ENCODE results near the gene MICU1.

DNA sequence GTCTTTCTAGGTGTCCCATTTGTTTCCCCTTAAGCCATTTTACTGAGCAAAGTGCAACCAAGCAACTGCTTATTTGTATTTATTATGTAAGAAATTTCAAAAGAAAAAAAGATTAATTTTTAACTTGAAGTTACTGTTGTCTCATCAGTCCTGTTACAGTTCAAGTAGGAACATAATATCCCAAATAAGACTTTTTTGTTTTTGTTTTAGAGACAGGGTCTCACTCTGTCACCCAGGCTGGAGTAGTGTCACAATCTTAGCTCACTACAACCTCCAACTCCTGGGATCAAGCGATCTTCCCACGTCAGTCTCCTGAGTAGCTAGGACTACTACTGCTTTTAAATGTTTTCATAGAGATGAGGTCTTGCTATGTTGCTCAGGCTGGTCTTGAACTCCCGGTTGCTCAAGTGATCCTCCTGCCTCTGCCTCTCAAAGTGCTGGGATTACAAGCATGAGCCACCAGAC lies 101.9 kb downstream of the MICU1 start:
- no peak for TF ChIP-seq BHLHE40 (IDR thresholded peaks at IDR 0.05; ENCODE audit: low read length)
- TF ChIP-seq KDM6A (CRISPR knock-in tag; IDR thresholded peaks at IDR 0.05; ENCODE audit: low read depth) = peak; percentile 41; the same call in 1 of the 2 replicates
- TF ChIP-seq IRF1 (CRISPR knock-in tag; IDR thresholded peaks at IDR 0.05; ENCODE audit: low read depth) = no peak
- no peak for TF ChIP-seq FOXC1 (CRISPR knock-in tag; IDR thresholded peaks at IDR 0.05; ENCODE audit: borderline replicate concordance)
- TF ChIP-seq ELF4 (CRISPR knock-in tag; IDR thresholded peaks at IDR 0.05; ENCODE audit: borderline replicate concordance) = no peak
- TF ChIP-seq, protein P1, sequence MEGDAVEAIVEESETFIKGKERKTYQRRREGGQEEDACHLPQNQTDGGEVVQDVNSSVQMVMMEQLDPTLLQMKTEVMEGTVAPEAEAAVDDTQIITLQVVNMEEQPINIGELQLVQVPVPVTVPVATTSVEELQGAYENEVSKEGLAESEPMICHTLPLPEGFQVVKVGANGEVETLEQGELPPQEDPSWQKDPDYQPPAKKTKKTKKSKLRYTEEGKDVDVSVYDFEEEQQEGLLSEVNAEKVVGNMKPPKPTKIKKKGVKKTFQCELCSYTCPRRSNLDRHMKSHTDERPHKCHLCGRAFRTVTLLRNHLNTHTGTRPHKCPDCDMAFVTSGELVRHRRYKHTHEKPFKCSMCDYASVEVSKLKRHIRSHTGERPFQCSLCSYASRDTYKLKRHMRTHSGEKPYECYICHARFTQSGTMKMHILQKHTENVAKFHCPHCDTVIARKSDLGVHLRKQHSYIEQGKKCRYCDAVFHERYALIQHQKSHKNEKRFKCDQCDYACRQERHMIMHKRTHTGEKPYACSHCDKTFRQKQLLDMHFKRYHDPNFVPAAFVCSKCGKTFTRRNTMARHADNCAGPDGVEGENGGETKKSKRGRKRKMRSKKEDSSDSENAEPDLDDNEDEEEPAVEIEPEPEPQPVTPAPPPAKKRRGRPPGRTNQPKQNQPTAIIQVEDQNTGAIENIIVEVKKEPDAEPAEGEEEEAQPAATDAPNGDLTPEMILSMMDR (CRISPR knock-in tag; IDR thresholded peaks at IDR 0.05) = no peak
- no peak for TF ChIP-seq MAFK (conservative IDR thresholded peaks at IDR 0.05 in 1 of 2, IDR thresholded peaks at IDR 0.05 in 1 of 2; ENCODE audit: low read length in 2 of 2)
- no peak for TF ChIP-seq ZNF446 (CRISPR knock-in tag; IDR thresholded peaks at IDR 0.05)
- no peak for TF ChIP-seq EZH2 (conservative IDR thresholded peaks at IDR 0.05; ENCODE audit: low read depth, low read length)
- no peak for TF ChIP-seq ZNF768 (CRISPR knock-in tag; IDR thresholded peaks at IDR 0.05)
- no peak for TF ChIP-seq CHD4 (IDR thresholded peaks at IDR 0.05; ENCODE audit: borderline replicate concordance, low read length)
- no peak for TF ChIP-seq ZNF781 (CRISPR knock-in tag; IDR thresholded peaks at IDR 0.05; ENCODE audit: borderline replicate concordance, not compliant biosample characterization)
- TF ChIP-seq, protein P2, sequence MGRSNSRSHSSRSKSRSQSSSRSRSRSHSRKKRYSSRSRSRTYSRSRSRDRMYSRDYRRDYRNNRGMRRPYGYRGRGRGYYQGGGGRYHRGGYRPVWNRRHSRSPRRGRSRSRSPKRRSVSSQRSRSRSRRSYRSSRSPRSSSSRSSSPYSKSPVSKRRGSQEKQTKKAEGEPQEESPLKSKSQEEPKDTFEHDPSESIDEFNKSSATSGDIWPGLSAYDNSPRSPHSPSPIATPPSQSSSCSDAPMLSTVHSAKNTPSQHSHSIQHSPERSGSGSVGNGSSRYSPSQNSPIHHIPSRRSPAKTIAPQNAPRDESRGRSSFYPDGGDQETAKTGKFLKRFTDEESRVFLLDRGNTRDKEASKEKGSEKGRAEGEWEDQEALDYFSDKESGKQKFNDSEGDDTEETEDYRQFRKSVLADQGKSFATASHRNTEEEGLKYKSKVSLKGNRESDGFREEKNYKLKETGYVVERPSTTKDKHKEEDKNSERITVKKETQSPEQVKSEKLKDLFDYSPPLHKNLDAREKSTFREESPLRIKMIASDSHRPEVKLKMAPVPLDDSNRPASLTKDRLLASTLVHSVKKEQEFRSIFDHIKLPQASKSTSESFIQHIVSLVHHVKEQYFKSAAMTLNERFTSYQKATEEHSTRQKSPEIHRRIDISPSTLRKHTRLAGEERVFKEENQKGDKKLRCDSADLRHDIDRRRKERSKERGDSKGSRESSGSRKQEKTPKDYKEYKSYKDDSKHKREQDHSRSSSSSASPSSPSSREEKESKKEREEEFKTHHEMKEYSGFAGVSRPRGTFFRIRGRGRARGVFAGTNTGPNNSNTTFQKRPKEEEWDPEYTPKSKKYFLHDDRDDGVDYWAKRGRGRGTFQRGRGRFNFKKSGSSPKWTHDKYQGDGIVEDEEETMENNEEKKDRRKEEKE (IDR thresholded peaks at IDR 0.05) = no peak

Measured in HepG2 (cell line).